Ishikawa (cell line): ENCODE data around the gene TCP11L2.

ENCODE experiments used
- CEBPB ChIP-seq: IDR thresholded peaks from 2 replicates; pipeline ENCODE4 v1.6.1; 2012
- CREB1 ChIP-seq: IDR thresholded peaks from 2 replicates; pipeline ENCODE4 v1.6.1; 2012; ENCODE audit warnings: low read depth
- EGR1 ChIP-seq: IDR thresholded peaks from 2 replicates; pipeline ENCODE4 v1.6.1; 2012
- EP300 ChIP-seq: IDR thresholded peaks from 2 replicates; pipeline ENCODE4 v1.6.1; 2012; ENCODE audit warnings: borderline replicate concordance
- FOXM1 ChIP-seq: IDR thresholded peaks from 2 replicates; pipeline ENCODE4 v1.6.1; 2012; ENCODE audit warnings: low read depth, borderline replicate concordance
- NFIC ChIP-seq: IDR thresholded peaks from 2 replicates; pipeline ENCODE4 v1.6.1; 2012
- RAD21 ChIP-seq: IDR thresholded peaks from 2 replicates; pipeline ENCODE4 v1.6.1; 2012; ENCODE audit warnings: low read depth
- TAF1 ChIP-seq: IDR thresholded peaks from 2 replicates; pipeline ENCODE4 v1.6.1; 2012; ENCODE audit warnings: low read depth, mild to moderate bottlenecking
- TCF12 ChIP-seq: IDR thresholded peaks from 2 replicates; pipeline ENCODE4 v1.6.1; 2012; ENCODE audit warnings: low read depth
- TEAD4 ChIP-seq: IDR thresholded peaks from 2 replicates; pipeline ENCODE4 v1.6.1; 2012
- YY1 ChIP-seq: IDR thresholded peaks from 2 replicates; pipeline ENCODE4 v1.6.1; 2012; ENCODE audit warnings: low read depth
- ZBTB7A ChIP-seq: IDR thresholded peaks from 2 replicates; pipeline ENCODE4 v1.6.1; 2012; ENCODE audit warnings: low read depth
- TF ChIP-seq, protein P1 (sequence below): IDR thresholded peaks from 2 replicates; pipeline ENCODE4 v1.6.1; 2012
- TF ChIP-seq, protein P2 (sequence below): IDR thresholded peaks from 2 replicates; pipeline ENCODE4 v1.6.1; 2012; ENCODE audit warnings: low read depth, mild to moderate bottlenecking
- TF ChIP-seq, protein P3 (sequence below): IDR thresholded peaks from 2 replicates; pipeline ENCODE4 v1.6.1; 2012

Gene TCP11L2

DNA sequence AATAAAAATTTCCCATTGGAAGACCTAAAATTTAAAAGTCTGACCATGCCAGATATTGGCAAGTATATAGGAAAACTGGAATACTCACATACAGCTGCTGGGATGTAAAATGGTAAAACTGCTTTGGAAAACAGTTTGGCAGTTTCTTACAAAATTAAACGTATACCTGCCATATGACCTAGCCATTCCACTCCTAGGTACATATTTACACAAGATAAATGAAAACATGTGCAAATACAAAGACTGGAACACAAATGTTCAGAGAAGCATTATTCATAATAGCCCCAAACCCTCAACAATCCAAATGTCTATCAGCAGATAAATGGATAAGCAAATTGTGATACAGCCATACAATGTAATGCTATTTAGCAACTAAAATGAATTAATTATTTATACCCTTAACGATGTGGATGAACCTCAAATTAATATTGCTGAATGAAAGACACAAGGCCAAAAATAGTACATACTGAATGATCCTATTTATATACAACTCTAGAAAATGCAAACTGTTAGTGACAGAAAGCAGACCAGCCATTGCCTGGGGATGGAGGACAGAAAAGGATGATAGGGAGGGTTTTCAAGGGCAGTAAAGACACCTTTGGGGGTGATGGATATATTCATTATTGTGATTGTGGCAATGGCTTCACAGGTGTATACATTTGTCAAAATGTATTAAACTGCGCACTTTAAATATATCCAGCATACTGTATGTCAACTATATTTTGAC, 21.3 kb upstream of the TCP11L2 start:
- TF ChIP-seq ZBTB7A: no peak
- TF ChIP-seq CEBPB: no peak
- no peak for TF ChIP-seq EP300
- TF ChIP-seq, protein P1, sequence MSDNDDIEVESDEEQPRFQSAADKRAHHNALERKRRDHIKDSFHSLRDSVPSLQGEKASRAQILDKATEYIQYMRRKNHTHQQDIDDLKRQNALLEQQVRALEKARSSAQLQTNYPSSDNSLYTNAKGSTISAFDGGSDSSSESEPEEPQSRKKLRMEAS: no peak
- no peak for TF ChIP-seq FOXM1
- TF ChIP-seq TAF1: no peak
- TF ChIP-seq CREB1: no peak
- TF ChIP-seq YY1: no peak
- no peak for TF ChIP-seq TCF12
- TF ChIP-seq, protein P2, sequence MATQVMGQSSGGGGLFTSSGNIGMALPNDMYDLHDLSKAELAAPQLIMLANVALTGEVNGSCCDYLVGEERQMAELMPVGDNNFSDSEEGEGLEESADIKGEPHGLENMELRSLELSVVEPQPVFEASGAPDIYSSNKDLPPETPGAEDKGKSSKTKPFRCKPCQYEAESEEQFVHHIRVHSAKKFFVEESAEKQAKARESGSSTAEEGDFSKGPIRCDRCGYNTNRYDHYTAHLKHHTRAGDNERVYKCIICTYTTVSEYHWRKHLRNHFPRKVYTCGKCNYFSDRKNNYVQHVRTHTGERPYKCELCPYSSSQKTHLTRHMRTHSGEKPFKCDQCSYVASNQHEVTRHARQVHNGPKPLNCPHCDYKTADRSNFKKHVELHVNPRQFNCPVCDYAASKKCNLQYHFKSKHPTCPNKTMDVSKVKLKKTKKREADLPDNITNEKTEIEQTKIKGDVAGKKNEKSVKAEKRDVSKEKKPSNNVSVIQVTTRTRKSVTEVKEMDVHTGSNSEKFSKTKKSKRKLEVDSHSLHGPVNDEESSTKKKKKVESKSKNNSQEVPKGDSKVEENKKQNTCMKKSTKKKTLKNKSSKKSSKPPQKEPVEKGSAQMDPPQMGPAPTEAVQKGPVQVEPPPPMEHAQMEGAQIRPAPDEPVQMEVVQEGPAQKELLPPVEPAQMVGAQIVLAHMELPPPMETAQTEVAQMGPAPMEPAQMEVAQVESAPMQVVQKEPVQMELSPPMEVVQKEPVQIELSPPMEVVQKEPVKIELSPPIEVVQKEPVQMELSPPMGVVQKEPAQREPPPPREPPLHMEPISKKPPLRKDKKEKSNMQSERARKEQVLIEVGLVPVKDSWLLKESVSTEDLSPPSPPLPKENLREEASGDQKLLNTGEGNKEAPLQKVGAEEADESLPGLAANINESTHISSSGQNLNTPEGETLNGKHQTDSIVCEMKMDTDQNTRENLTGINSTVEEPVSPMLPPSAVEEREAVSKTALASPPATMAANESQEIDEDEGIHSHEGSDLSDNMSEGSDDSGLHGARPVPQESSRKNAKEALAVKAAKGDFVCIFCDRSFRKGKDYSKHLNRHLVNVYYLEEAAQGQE: no peak
- TF ChIP-seq, protein P3, sequence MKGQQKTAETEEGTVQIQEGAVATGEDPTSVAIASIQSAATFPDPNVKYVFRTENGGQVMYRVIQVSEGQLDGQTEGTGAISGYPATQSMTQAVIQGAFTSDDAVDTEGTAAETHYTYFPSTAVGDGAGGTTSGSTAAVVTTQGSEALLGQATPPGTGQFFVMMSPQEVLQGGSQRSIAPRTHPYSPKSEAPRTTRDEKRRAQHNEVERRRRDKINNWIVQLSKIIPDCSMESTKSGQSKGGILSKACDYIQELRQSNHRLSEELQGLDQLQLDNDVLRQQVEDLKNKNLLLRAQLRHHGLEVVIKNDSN: no peak
- TF ChIP-seq RAD21: no peak
- TF ChIP-seq TEAD4: no peak
- TF ChIP-seq NFIC: no peak
- TF ChIP-seq EGR1: no peak

DNA sequence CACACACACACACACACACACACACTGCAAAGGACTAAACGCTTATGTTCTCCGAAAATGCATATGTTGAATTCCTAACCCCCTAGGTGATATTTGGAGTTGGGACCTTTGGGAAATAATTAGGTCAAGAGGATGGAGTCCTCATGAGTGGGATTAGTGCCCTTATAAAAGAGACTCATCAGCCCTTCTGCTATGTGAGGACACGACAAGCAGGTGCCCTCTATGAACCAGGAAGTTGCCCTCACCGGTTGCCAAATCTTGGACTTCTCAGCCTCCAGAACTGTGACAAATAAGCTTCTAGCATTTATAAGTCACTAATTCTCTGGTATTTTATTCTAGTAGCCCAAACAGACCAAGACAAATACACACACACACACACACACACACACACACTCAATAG, 20.7 kb upstream of the TCP11L2 start:
- TF ChIP-seq, protein P3: no peak
- TF ChIP-seq ZBTB7A (no peak), EGR1 (no peak)

DNA sequence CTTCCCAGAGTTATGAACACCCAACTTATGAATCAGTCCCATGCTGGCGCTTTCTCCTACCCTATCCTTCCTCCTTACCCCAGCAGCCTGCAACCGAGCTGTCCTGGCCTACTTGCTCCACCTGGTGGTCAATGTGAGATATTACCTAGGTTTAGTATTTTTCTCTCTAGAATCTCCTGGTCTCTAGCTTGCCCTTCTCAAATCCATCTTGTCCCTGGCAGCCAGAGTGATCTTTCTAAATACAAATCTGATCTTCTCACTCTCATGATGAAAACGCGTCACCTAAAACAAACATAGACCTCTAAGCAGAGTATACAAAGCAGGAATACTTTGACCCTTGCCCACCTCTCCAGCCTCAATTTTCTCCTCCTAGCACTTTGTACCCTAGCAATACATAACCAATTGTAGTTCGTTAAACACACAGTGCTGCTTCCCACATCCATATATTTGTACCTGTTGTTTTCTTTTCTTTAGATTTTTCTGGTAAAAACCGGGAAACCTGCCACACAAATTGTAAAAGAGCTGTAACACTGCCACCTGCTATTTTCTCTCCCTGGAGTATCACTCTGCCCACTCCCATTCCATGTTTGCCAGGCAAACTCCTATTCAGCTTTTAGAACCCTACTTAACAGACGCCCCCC, 20.0 kb upstream of the TCP11L2 start:
- peak; percentile 85 for TF ChIP-seq RAD21
- no peak for TF ChIP-seq NFIC

DNA sequence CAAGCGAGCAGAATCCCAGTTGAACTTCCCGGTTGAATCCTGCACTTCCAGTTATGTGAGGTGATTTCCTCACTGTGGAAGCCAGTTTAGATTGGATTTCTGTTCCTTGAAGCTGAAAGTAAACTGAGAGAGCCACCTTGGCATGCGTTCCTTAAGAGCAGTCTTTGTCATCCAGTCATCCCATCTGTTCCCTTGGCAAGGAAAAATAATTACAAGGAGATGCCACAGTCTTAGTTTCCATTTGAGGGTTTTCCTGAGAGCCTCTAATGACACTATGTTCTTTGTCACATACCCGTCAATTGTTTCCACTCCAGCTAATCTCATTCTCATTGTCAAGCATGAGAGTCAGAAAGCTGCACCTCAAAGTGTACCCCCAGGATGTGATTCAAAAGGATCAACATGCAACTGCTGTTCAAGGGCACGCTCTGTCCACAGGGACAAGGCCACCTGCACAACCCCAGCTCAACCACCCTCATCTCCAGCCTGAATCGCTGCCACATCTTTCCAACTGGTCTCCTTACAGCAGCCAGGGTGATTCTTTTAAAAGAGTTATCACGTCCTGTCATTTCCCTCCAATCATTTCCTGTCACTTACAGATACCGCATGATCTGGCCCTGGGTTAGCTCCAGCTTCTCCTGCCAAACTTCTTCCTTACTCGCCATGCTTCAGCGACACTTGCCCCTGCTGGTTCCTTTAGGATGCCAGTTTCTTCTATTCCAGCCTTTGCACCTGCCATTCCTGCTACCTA, 18.0 kb upstream of the TCP11L2 start:
- TF ChIP-seq CREB1 (no peak), NFIC (no peak), RAD21 (no peak)

DNA sequence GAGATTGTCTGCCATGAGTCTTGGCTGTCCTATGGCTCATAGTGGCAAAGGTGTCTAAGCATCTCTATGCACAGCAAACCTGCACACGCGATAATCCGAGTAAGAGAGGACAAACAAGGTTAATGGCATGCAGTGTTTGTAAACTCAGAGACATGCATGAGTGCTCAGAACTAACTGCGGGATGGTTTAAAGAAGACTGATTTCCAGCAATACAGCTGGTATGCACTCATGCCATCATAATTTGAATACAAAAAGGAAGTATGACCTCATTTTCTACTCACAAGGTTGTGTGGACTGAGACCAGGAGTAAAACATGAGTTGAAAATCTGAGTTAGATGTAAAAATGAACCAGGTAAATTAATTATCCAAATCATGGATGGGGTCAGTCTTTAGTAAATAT, 16.6 kb upstream of the TCP11L2 start:
- no peak for TF ChIP-seq ZBTB7A
- TF ChIP-seq YY1: no peak
- TF ChIP-seq EGR1: no peak
- no peak for TF ChIP-seq CEBPB
- TF ChIP-seq FOXM1: no peak
- no peak for TF ChIP-seq TAF1
- no peak for TF ChIP-seq CREB1
- no peak for TF ChIP-seq EP300
- TF ChIP-seq, protein P1: no peak
- TF ChIP-seq NFIC: no peak
- no peak for TF ChIP-seq TEAD4
- TF ChIP-seq, protein P2: no peak
- TF ChIP-seq, protein P3: no peak
